ENCODE results near the gene SGCD.

GRCh38 chr5:156595132-156595787 is 268.3 kb downstream of the SGCD start:
- TF ChIP-seq, protein P1, sequence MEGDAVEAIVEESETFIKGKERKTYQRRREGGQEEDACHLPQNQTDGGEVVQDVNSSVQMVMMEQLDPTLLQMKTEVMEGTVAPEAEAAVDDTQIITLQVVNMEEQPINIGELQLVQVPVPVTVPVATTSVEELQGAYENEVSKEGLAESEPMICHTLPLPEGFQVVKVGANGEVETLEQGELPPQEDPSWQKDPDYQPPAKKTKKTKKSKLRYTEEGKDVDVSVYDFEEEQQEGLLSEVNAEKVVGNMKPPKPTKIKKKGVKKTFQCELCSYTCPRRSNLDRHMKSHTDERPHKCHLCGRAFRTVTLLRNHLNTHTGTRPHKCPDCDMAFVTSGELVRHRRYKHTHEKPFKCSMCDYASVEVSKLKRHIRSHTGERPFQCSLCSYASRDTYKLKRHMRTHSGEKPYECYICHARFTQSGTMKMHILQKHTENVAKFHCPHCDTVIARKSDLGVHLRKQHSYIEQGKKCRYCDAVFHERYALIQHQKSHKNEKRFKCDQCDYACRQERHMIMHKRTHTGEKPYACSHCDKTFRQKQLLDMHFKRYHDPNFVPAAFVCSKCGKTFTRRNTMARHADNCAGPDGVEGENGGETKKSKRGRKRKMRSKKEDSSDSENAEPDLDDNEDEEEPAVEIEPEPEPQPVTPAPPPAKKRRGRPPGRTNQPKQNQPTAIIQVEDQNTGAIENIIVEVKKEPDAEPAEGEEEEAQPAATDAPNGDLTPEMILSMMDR (IDR thresholded peaks at IDR 0.05), result no peak
- peak in 1 of 2 donors; percentile 29 for TF ChIP-seq EP300 (IDR thresholded peaks at IDR 0.05)
- TF ChIP-seq POLR2A (IDR thresholded peaks at IDR 0.05), result no peak
